Testis (tissue), 3 donors: ENCODE measurements around the gene CC2D1A. TPM values are rescaled to one million over a fixed set of nuclear protein-coding genes. Genes with fewer than 3 reads are reported as not detected.
"Not testable (repeated sequence)": the region's sequence is repeated elsewhere in the genome, so short reads cannot be mapped to it uniquely, and the experiment has no call there.

Experiments
- DNase-seq: peaks from one replicate; pipeline ENCODE4 v3.0.0-alpha.2; 2019
- H3K27ac ChIP-seq, 2 donors: fragments of 200-600 bp; sonication (generic); one replicate each; pipeline ENCODE4 v1.5.1; 2019
- H3K27me3 ChIP-seq: fragments of 200-600 bp; sonication (generic); one replicate; pipeline ENCODE4 v1.5.1; 2019
- H3K36me3 ChIP-seq: fragments of 200-600 bp; sonication (generic); one replicate; pipeline ENCODE4 v1.5.1; 2017; ENCODE audit warnings: low read depth; ENCODE audit errors: missing control alignments
- H3K4me1 ChIP-seq: fragments of 200-600 bp; sonication (generic); one replicate; pipeline ENCODE4 v1.5.1; 2019
- H3K4me3 ChIP-seq, 2 donors: fragments of 200-600 bp; sonication (generic); one replicate each; pipeline ENCODE4 v1.5.1; 2017 to 2019
- H3K9me3 ChIP-seq: fragments of 200-600 bp; sonication (generic); one replicate; pipeline ENCODE4 v1.5.1; 2017
- CTCF ChIP-seq, 3 experiments: fragments of 450-650 bp in 2 of 3; fragments of 200-600 bp in 1 of 3; sonication (generic) in 1 of 3; IDR thresholded peaks; one replicate each; pipeline ENCODE4 v1.5.1; 2016 to 2019; ENCODE audit warnings: antibody characterized with exemption in 3 of 3, mild to moderate bottlenecking in 2 of 3, moderate library complexity in 1 of 3
- POLR2A ChIP-seq: fragments of 450-650 bp; IDR thresholded peaks from one replicate; pipeline ENCODE4 v1.6.1; 2017; ENCODE audit warnings: antibody characterized with exemption, mild to moderate bottlenecking, moderate library complexity
- WGBS, 2 donors: methylation state at CpG; one replicate each; pipeline ENCODE4 v1.1.5; 2018; 5-methylcytosine and 5-hydroxymethylcytosine counted together
- intact Hi-C: fragments of 100-400 bp; cut with DNase I; formaldehyde crosslinking; loops from one replicate; pipeline ENCODE4 v1.15.1; 2023; ENCODE audit warnings: low total_unique reads
- polyA plus RNA-seq: library from polyadenylated mRNA; stranded (reverse); fragments of 350-450 nt; fragmentation: Illumina TruSeq; extraction: RNeasy Lipid Tissue Mini Kit (QIAGEN cat#74804); gene quantifications from one replicate; pipeline ENCODE4 v1.2.3, GENCODE V29; 2014; ENCODE audit warnings: low read depth, low replicate concordance; ENCODE audit not compliant: insufficient read depth
- total RNA-seq, 2 donors: library from RNA; depleted of rRNA; stranded (reverse); fragments of >200 nt; gene quantifications; one replicate each; pipeline ENCODE4 v1.2.3, GENCODE V29; 2016

CC2D1A gene
- total and polyA plus RNA-seq, 3 donors from 2014 or later, result 31.0 to 62.7 (median 56.6) TPM

- 93 to 95% methylated on average over 20 to 22 of the region's 22 CpGs for WGBS, 2 donors
- H3K36me3 ChIP-seq, result no peaks in the 10 kb centered on the region
- H3K4me3 ChIP-seq, result no peak overlapping the region
- intact Hi-C loops, result no loop called here
- DNase-seq, result no peak
- H3K4me1 ChIP-seq, result no peaks in the 10 kb centered on the region
- no peaks in the 10 kb centered on the region for H3K9me3 ChIP-seq
- H3K27me3 ChIP-seq, result no peaks in the 10 kb centered on the region
- H3K27ac ChIP-seq, result no peak overlapping the region
- TF ChIP-seq POLR2A (no peak), CTCF (IDR thresholded peaks at IDR 0.05) (no peak)
Measured at GRCh38 chr19:13968383-13968935, 62.5 kb downstream of the CC2D1A start.

GRCh38 chr19:13968999-13969398, 63.0 kb downstream of the CC2D1A start:
- Histone ChIP-seq H3K4me3 (no peak overlapping the region), H3K9me3 (no peaks in the 10 kb centered on the region), H3K27ac (no peak overlapping the region), H3K27me3 (no peaks in the 10 kb centered on the region), H3K36me3 (no peaks in the 10 kb centered on the region), H3K4me1 (no peaks in the 10 kb centered on the region)
- no peak for DNase-seq
- intact Hi-C loops, result no loop called here
- TF ChIP-seq POLR2A, result no peak
- no peak for TF ChIP-seq CTCF (IDR thresholded peaks at IDR 0.05)
- 89 to 92% methylated on average over 18 of the region's 18 CpGs for WGBS, 2 donors

GRCh38 chr19:13969897-13970296, 63.9 kb downstream of the CC2D1A start:
- H3K4me1 ChIP-seq, result no peaks in the 10 kb centered on the region
- DNase-seq, result no peak
- H3K9me3 ChIP-seq, result no peaks in the 10 kb centered on the region
- intact Hi-C loops, result no loop called here
- TF ChIP-seq CTCF (IDR thresholded peaks at IDR 0.05), result no peak
- no peak for TF ChIP-seq POLR2A
- no peaks in the 10 kb centered on the region for H3K27me3 ChIP-seq
- no peaks in the 10 kb centered on the region for H3K36me3 ChIP-seq
- no peak overlapping the region for H3K4me3 ChIP-seq
- WGBS, 2 donors, result 93 to 96% methylated on average over 7 to 18 of the region's 18 CpGs
- no peak overlapping the region for H3K27ac ChIP-seq

GRCh38 chr19:13971868-13972267, 65.9 kb downstream of the CC2D1A start:
- H3K27me3 ChIP-seq, H3K4me3 ChIP-seq, H3K27ac ChIP-seq, H3K4me1 ChIP-seq, DNase-seq, H3K36me3 ChIP-seq, H3K9me3 ChIP-seq, intact Hi-C loops: not testable (repeated sequence)
- WGBS, 2 donors, result 90 to 93% methylated on average over 15 of the region's 15 CpGs

GRCh38 chr19:13972368-13973155, 66.6 kb downstream of the CC2D1A start:
- intact Hi-C loops, result no loop called here
- Histone ChIP-seq H3K27ac (no peak overlapping the region), H3K9me3 (no peaks in the 10 kb centered on the region), H3K36me3 (no peaks in the 10 kb centered on the region), H3K4me3 (no peak overlapping the region), H3K27me3 (no peaks in the 10 kb centered on the region), H3K4me1 (no peaks in the 10 kb centered on the region)
- TF ChIP-seq CTCF (IDR thresholded peaks at IDR 0.05) (no peak), POLR2A (no peak)
- DNase-seq, result no peak
- whole genome bisulfite sequencing, 2 donors, result 90 to 95% methylated on average over 23 to 37 of the region's 37 CpGs

- intact Hi-C loops, H3K4me1 ChIP-seq, H3K27ac ChIP-seq, DNase-seq, H3K4me3 ChIP-seq, H3K36me3 ChIP-seq, H3K27me3 ChIP-seq, H3K9me3 ChIP-seq: not testable (repeated sequence)
- 92 to 98% methylated on average over 3 of the region's 3 CpGs for WGBS, 2 donors
Measured at GRCh38 chr19:13973479-13973878, 67.5 kb downstream of the CC2D1A start.
